K562 (cell line): ENCODE measurements around the gene GADL1. TPM values are rescaled to one million over a fixed set of nuclear protein-coding genes. Genes with fewer than 3 reads are reported as not detected.

ENCODE experiments used
- ATAC-seq: fragments of 200-7000 bp; cut with Tn5 transposase; 3 replicates; pipeline ENCODE4 v1.9.1; 2020; ENCODE audit warnings: moderate library complexity
- BruUV-seq: library from RNA; stranded (reverse); fragments of 400-500 nt; replicated peaks from 2 replicates; lab custom pipeline; 2021; lab: Mats Ljungman, UMichigan
- CTCF ChIA-PET: fragments of 300-600 bp; formaldehyde crosslinking; extraction: SDS; loops from one replicate; lab custom pipeline; 2021; ENCODE audit warnings: low intra/inter-chr PET ratio; lab: Yijun Ruan, JAX
- POLR2A ChIA-PET: fragments of 300-600, 350-650 bp; sonication (Branson Sonifier 250); formaldehyde crosslinking; extraction: SDS; loops from one replicate; lab custom pipeline; 2021; ENCODE audit warnings: antibody characterized with exemption, inconsistent platforms; lab: Yijun Ruan, JAX
- DNase-seq, 4 experiments: peaks; one replicate each; pipeline versions ENCODE4 v3.0.0 to v3.0.0-alpha.2; 2011 to 2018; ENCODE audit warnings: low spot score in 3 of 4, mixed read lengths in 3 of 4; ENCODE audit errors: extremely low read depth in 1 of 4
- FAIRE-seq: peaks from 2 replicates; lab custom pipeline; 2011; peaks lifted over from hg19 to GRCh38; lab: Jason Lieb, UNC
- H2AFZ ChIP-seq: 2 replicates; pipeline ENCODE4 v1.6.0; 2011; ENCODE audit warnings: low read depth, low read length, control low read depth, inconsistent platforms
- H3K27ac ChIP-seq: fragments of 200-600 bp; 3 replicates; pipeline ENCODE4 v1.8.0; 2011; ENCODE audit warnings: low read depth, mild to moderate bottlenecking, control low read depth, inconsistent platforms, low read length, moderate library complexity, mixed read lengths; ENCODE audit errors: extremely low read depth
- H3K27me3 ChIP-seq, 2 experiments: fragments of 300-600 bp in 1 of 2; 2 replicates in 1 of 2; 3 replicates in 1 of 2; pipeline versions ENCODE4 v1.6.0 to v1.8.0; 2011; ENCODE audit warnings: inconsistent platforms in 2 of 2, low read length in 2 of 2, mild to moderate bottlenecking in 1 of 2, mixed read lengths in 1 of 2, moderate library complexity in 1 of 2; ENCODE audit not compliant: control insufficient read depth in 2 of 2, insufficient read depth in 2 of 2
- H3K36me3 ChIP-seq: fragments of 300-600 bp; 3 replicates; pipeline ENCODE4 v1.8.0; 2011; ENCODE audit warnings: mild to moderate bottlenecking, low read length, inconsistent platforms; ENCODE audit not compliant: control insufficient read depth, insufficient read depth
- H3K4me1 ChIP-seq, 2 experiments: fragments of 200-600 bp in 1 of 2; replicated peaks in 1 of 2; 2 replicates in 1 of 2; 3 replicates in 1 of 2; pipeline versions ENCODE4 v1.5.1 to v1.8.0; 2011; ENCODE audit warnings: inconsistent platforms in 2 of 2, low read length in 2 of 2, mild to moderate bottlenecking in 1 of 2, mixed read lengths in 1 of 2, moderate library complexity in 1 of 2; ENCODE audit not compliant: control insufficient read depth in 2 of 2, insufficient read depth in 2 of 2
- H3K4me2 ChIP-seq: 2 replicates; pipeline ENCODE4 v1.6.1; 2011; ENCODE audit warnings: low read length, control low read depth, inconsistent platforms, mixed read lengths; ENCODE audit not compliant: insufficient read depth
- H3K4me3 ChIP-seq: fragments of 200-600 bp; sonication (generic), shearing (Covaris generic); 2 replicates; pipeline ENCODE4 v1.5.1; 2016; ENCODE audit warnings: control low read depth, inconsistent platforms
- H3K79me2 ChIP-seq: fragments of 200-600 bp; 3 replicates; pipeline ENCODE4 v1.8.0; 2011; ENCODE audit warnings: low read length, inconsistent platforms; ENCODE audit not compliant: control insufficient read depth, insufficient read depth
- H3K9ac ChIP-seq, 2 experiments: 2 replicates each; pipeline versions ENCODE4 v1.6.0 to v1.6.1; 2011; ENCODE audit warnings: low read depth in 2 of 2, low read length in 2 of 2, control low read depth in 1 of 2, inconsistent platforms in 1 of 2, mild to moderate bottlenecking in 1 of 2, mixed read lengths in 1 of 2; ENCODE audit not compliant: insufficient read depth in 1 of 2
- H3K9me1 ChIP-seq: one replicate; pipeline ENCODE4 v1.6.0; 2011; ENCODE audit warnings: inconsistent platforms, mild to moderate bottlenecking, low read length, moderate library complexity; ENCODE audit not compliant: control insufficient read depth, insufficient read depth
- H3K9me3 ChIP-seq: replicated peaks from 2 replicates; pipeline ENCODE4 v1.5.1; 2011; ENCODE audit warnings: low read depth, low read length, inconsistent platforms; ENCODE audit not compliant: control insufficient read depth, insufficient read depth
- H4K20me1 ChIP-seq: replicated peaks from 2 replicates; pipeline ENCODE4 v1.6.1; 2011; ENCODE audit warnings: low read length, inconsistent platforms, mixed read lengths; ENCODE audit not compliant: control insufficient read depth, insufficient read depth
- CBFA2T3 ChIP-seq: fragments of 450-650 bp; IDR thresholded peaks from 2 replicates; pipeline ENCODE4 v1.6.1; 2017
- ILF3 ChIP-seq: fragments of 450-650 bp; IDR thresholded peaks from 2 replicates; pipeline ENCODE4 v1.6.1; 2018; ENCODE audit warnings: antibody characterized with exemption, mild to moderate bottlenecking, moderate library complexity, borderline replicate concordance
- ZNF507 ChIP-seq: conservative IDR thresholded peaks from 2 replicates; pipeline ENCODE4 v1.6.1; 2017; ENCODE audit warnings: missing genetic modification characterization, missing compliant biosample characterization
- WGBS: fragments of 100-300 bp; shearing (Covaris generic); methylation state at CpG from one replicate; pipeline ENCODE4 v1.1.6; 2016; ENCODE audit warnings: low coverage, mixed read lengths; ENCODE audit not compliant: insufficient coverage; ENCODE audit errors: missing lambda C conversion rate; 5-methylcytosine and 5-hydroxymethylcytosine counted together
- in situ Hi-C: fragments of 300-500 bp; cut with MboI; formaldehyde crosslinking; loops from 4 replicates; pipeline ENCODE4 v1.15.0; 2018; ENCODE audit warnings: inconsistent platforms, mixed read lengths
- intact Hi-C: fragments of 100-400 bp; cut with micrococcal nuclease; formaldehyde crosslinking; loops from 2 replicates; pipeline ENCODE4 v1.14.2; 2022
- polyA plus RNA-seq, 8 experiments: library from polyadenylated mRNA; depleted of rRNA in 4 of 8; stranded (reverse) in 5 of 8; unstranded in 3 of 8; fragments of >200 nt; fragmentation: Nextera tagmentation in 2 of 8; fragmentation: Illumina TruSeq in 1 of 8; extraction: Ambion mirVana in 2 of 8; extraction: Trizol in 1 of 8; gene quantifications; 2 replicates each; pipeline versions ENCODE4 v1.2.1 to v1.2.3, GENCODE V29; 2011 to 2014; ENCODE audit warnings: inconsistent platforms in 1 of 8, missing spikeins in 1 of 8
- total RNA-seq, 7 experiments: library from RNA; depleted of rRNA in 6 of 7; stranded (reverse); fragments of >200 nt in 6 of 7; fragmentation: Illumina TruSeq in 2 of 7; extraction: Trizol in 2 of 7; gene quantifications; 2 replicates each; pipeline versions ENCODE4 v1.2.1 to v1.2.3, GENCODE V29; 2011 to 2021; ENCODE audit warnings: low replicate concordance in 1 of 7
- TF ChIP-seq, protein P1 (sequence below): fragments of 250-450 bp; sonication (Bioruptor Pico); IDR thresholded peaks from 2 replicates; pipeline ENCODE4 v1.8.0; 2022; ENCODE audit warnings: inconsistent platforms
- TF ChIP-seq, protein P2 (sequence below): fragments of 450-650 bp; formaldehyde crosslinking; IDR thresholded peaks from 2 replicates; pipeline ENCODE4 v1.4.0; 2022; ENCODE audit warnings: missing genetic modification characterization

Gene GADL1
- total and polyA plus RNA-seq, 9 of the 15 experiments (the other 6 are each of a cell fraction or from before 2014, with no cell fraction given), result 0.07 TPM; not detected in 8

- no peak for ATAC-seq
- Histone ChIP-seq H3K79me2 (no peaks in the 10 kb centered on the region), H3K4me2 (no peak overlapping the region), H3K4me1 (no peaks in the 10 kb centered on the region), H2AFZ (no peak overlapping the region), H3K9me1 (no peaks in the 10 kb centered on the region), H3K27me3 (no peaks in the 10 kb centered on the region), H3K9me3 (no peaks in the 10 kb centered on the region), H4K20me1 (no peaks in the 10 kb centered on the region), H3K4me3 (no peak overlapping the region), H3K9ac (no peak overlapping the region), H3K27ac (no peak overlapping the region), H3K36me3 (no peaks in the 10 kb centered on the region)
- POLR2A ChIA-PET, result no interaction called here
- no peak for TF ChIP-seq ZNF507
- no peak for TF ChIP-seq CBFA2T3
- TF ChIP-seq, protein P1, sequence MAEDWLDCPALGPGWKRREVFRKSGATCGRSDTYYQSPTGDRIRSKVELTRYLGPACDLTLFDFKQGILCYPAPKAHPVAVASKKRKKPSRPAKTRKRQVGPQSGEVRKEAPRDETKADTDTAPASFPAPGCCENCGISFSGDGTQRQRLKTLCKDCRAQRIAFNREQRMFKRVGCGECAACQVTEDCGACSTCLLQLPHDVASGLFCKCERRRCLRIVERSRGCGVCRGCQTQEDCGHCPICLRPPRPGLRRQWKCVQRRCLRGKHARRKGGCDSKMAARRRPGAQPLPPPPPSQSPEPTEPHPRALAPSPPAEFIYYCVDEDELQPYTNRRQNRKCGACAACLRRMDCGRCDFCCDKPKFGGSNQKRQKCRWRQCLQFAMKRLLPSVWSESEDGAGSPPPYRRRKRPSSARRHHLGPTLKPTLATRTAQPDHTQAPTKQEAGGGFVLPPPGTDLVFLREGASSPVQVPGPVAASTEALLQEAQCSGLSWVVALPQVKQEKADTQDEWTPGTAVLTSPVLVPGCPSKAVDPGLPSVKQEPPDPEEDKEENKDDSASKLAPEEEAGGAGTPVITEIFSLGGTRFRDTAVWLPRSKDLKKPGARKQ (CRISPR knock-in tag), result no peak
- TF ChIP-seq ILF3, result no peak
- TF ChIP-seq, protein P2, sequence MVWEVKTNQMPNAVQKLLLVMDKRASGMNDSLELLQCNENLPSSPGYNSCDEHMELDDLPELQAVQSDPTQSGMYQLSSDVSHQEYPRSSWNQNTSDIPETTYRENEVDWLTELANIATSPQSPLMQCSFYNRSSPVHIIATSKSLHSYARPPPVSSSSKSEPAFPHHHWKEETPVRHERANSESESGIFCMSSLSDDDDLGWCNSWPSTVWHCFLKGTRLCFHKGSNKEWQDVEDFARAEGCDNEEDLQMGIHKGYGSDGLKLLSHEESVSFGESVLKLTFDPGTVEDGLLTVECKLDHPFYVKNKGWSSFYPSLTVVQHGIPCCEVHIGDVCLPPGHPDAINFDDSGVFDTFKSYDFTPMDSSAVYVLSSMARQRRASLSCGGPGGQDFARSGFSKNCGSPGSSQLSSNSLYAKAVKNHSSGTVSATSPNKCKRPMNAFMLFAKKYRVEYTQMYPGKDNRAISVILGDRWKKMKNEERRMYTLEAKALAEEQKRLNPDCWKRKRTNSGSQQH (CRISPR knock-in tag), result no peak
- no peak for DNase-seq
- WGBS, result 0% methylated on average over 2 of the region's 2 CpGs
- no peak for FAIRE-seq
- in situ Hi-C loops, result no loop called here
- no TSS peak for BruUV-seq
- CTCF ChIA-PET, result no interaction called here
- intact Hi-C loops, result loop anchor here (5.0 kb wide), 1 partner anchor 200 kb away; no protein-coding TSS in a partner anchor
Observed at GRCh38 chr3:30932513-30933098, 38.1 kb upstream of the GADL1 start.
